B cell (primary cell): ENCODE data around the gene GFPT1. TPM values are rescaled to one million over a fixed set of nuclear protein-coding genes. Genes with fewer than 3 reads are reported as not detected.
A peak's percentile ranks its signal among the peaks of the same experiment; 100 is the strongest.

Experiments
- ATAC-seq: fragments of 200-7000 bp; cut with Tn5 transposase; one replicate; pipeline ENCODE4 v1.10.0; 2021; ENCODE audit warnings: low read depth, mild to moderate bottlenecking, moderate number of reproducible peaks, moderate library complexity
- CTCF ChIA-PET: fragments of 350-600 bp; sonication (Branson Sonifier 250); formaldehyde crosslinking; loops from one replicate; lab custom pipeline; 2021; ENCODE audit warnings: antibody characterized with exemption, inconsistent platforms; lab: Charles Lee
- POLR2A ChIA-PET: fragments of 350-600 bp; sonication (Branson Sonifier 250); formaldehyde crosslinking; loops from one replicate; lab custom pipeline; 2021; ENCODE audit warnings: antibody characterized with exemption; lab: Charles Lee
- DNase-seq: peaks from one replicate; pipeline ENCODE4 v3.0.0; 2013
- H2AFZ ChIP-seq: 2 replicates; pipeline ENCODE4 v1.6.1; 2012; ENCODE audit warnings: mild to moderate bottlenecking, low read depth, low read length; ENCODE audit not compliant: insufficient read depth, poor library complexity, severe bottlenecking
- H3K27ac ChIP-seq, 2 donors: 1 replicate in 1 of 2; 2 replicates in 1 of 2; pipeline ENCODE4 v1.5.1; 2012 to 2013; ENCODE audit warnings: low read length in 2 of 2, mild to moderate bottlenecking in 2 of 2, moderate library complexity in 1 of 2
- H3K27me3 ChIP-seq, 4 experiments: fragments of 200-600 bp in 1 of 4; sonication (generic) in 1 of 4; replicated peaks in 1 of 4; 1 replicate in 2 of 4; 2 replicates in 2 of 4; pipeline versions ENCODE4 v1.6.1 to v1.7.0; 2013 to 2016; ENCODE audit warnings: low read length in 3 of 4, mild to moderate bottlenecking in 2 of 4, mixed read lengths in 1 of 4, moderate library complexity in 1 of 4; ENCODE audit not compliant: insufficient read depth in 4 of 4, control insufficient read depth in 3 of 4; ENCODE audit errors: control extremely low read depth in 1 of 4
- H3K36me3 ChIP-seq, 2 experiments: replicated peaks in 1 of 2; 1 replicate in 1 of 2; 2 replicates in 1 of 2; pipeline versions ENCODE4 v1.6.1 to v1.7.1; 2013; ENCODE audit warnings: low read length in 1 of 2; ENCODE audit not compliant: insufficient read depth in 2 of 2, control insufficient read depth in 1 of 2; ENCODE audit errors: control extremely low read depth in 1 of 2, extremely low read depth in 1 of 2
- H3K4me1 ChIP-seq, 2 donors: fragments of 200-600 bp in 1 of 2; sonication (generic) in 1 of 2; 1 replicate in 1 of 2; 2 replicates in 1 of 2; pipeline versions ENCODE4 v1.5.1 to v1.6.1; 2013 to 2017; ENCODE audit warnings: low read length in 2 of 2; ENCODE audit not compliant: control insufficient read depth in 2 of 2, insufficient read depth in 2 of 2
- H3K4me2 ChIP-seq: replicated peaks from 2 replicates; pipeline ENCODE3; 2012; ENCODE audit warnings: mild to moderate bottlenecking, low read depth, low read length; ENCODE audit not compliant: poor library complexity, severe bottlenecking
- H3K4me3 ChIP-seq, 5 experiments: fragments of 200-600 bp in 1 of 5; sonication (generic) in 1 of 5; 1 replicate in 3 of 5; 2 replicates in 2 of 5; pipeline versions ENCODE4 v1.5.1 to v1.7.0; 2011 to 2016; ENCODE audit warnings: low read length in 4 of 5, mild to moderate bottlenecking in 4 of 5, low read depth in 2 of 5, control low read depth in 1 of 5, moderate library complexity in 1 of 5; ENCODE audit not compliant: insufficient read depth in 1 of 5; ENCODE audit errors: control extremely low read depth in 1 of 5, extremely low read depth in 1 of 5
- H3K79me2 ChIP-seq: fragments of 200-600 bp; sonication (generic); one replicate; pipeline ENCODE4 v1.6.0; 2016; ENCODE audit warnings: low read length; ENCODE audit not compliant: control insufficient read depth, insufficient read depth
- H3K9ac ChIP-seq: fragments of 200-600 bp; sonication (generic); 2 replicates; pipeline ENCODE4 v1.6.1; 2017; ENCODE audit warnings: mild to moderate bottlenecking, low read length, moderate library complexity
- H3K9me3 ChIP-seq, 3 donors: one replicate each; pipeline versions ENCODE4 v1.6.1 to v1.7.1; 2013; ENCODE audit warnings: low read length in 2 of 3; ENCODE audit not compliant: control insufficient read depth in 2 of 3, insufficient read depth in 1 of 3; ENCODE audit errors: control extremely low read depth in 1 of 3
- H4K20me1 ChIP-seq: 2 replicates; pipeline ENCODE4 v1.6.0; 2012; ENCODE audit warnings: mild to moderate bottlenecking, low read length; ENCODE audit not compliant: insufficient read depth, control insufficient read depth, poor library complexity, severe bottlenecking
- H3K27ac Mint-ChIP-seq: one replicate; pipeline ENCODE4 v1.8.0; 2021; ENCODE audit warnings: mixed read lengths
- H3K27me3 Mint-ChIP-seq: one replicate; pipeline ENCODE4 v1.8.0; 2021; ENCODE audit warnings: mixed read lengths
- H3K4me1 Mint-ChIP-seq: one replicate; pipeline ENCODE4 v1.8.0; 2021; ENCODE audit warnings: mixed read lengths
- H3K4me3 Mint-ChIP-seq: one replicate; pipeline ENCODE4 v1.8.0; 2021; ENCODE audit warnings: mixed read lengths
- H3K9me3 Mint-ChIP-seq: one replicate; pipeline ENCODE4 v1.8.0; 2022; ENCODE audit warnings: mixed read lengths; ENCODE audit not compliant: insufficient read depth
- EZH2 ChIP-seq: IDR thresholded peaks from 2 replicates; pipeline ENCODE4 v1.6.1; 2012; ENCODE audit warnings: borderline replicate concordance, low read depth, mild to moderate bottlenecking, moderate library complexity, low read length; ENCODE audit not compliant: insufficient read depth, poor library complexity, severe bottlenecking
- WGBS: methylation state at CpG from one replicate; pipeline ENCODE4 v1.1.5; 2013; ENCODE audit warnings: missing lambda C conversion rate; ENCODE audit not compliant: insufficient coverage; 5-methylcytosine and 5-hydroxymethylcytosine counted together
- intact Hi-C: fragments of 100-400 bp; cut with micrococcal nuclease; formaldehyde crosslinking; loops from one replicate; pipeline ENCODE4 v1.10.0; 2022
- polyA plus RNA-seq: library from polyadenylated mRNA; depleted of rRNA; stranded (reverse); fragments of >200 nt; gene quantifications from 2 replicates; pipeline ENCODE4 v1.2.3, GENCODE V29; 2012
- total RNA-seq, 2 donors: library from RNA; stranded (reverse); fragments of 120-200 nt in 1 of 2; gene quantifications; 1 replicate in 1 of 2; 2 replicates in 1 of 2; pipeline versions ENCODE4 v1.2.3 to v1.2.4, GENCODE V29; 2013 to 2022
- TF ChIP-seq, protein P1 (sequence below): fragments of 200-600 bp; IDR thresholded peaks from one replicate; pipeline ENCODE4 v1.8.0; 2022; ENCODE audit warnings: antibody characterized with exemption, mild to moderate bottlenecking

GFPT1 gene
- total and polyA plus RNA-seq, 2 donors (not counting 1 experiment from before 2014, with no cell fraction given) = 2.8 to 18.1 TPM

DNA sequence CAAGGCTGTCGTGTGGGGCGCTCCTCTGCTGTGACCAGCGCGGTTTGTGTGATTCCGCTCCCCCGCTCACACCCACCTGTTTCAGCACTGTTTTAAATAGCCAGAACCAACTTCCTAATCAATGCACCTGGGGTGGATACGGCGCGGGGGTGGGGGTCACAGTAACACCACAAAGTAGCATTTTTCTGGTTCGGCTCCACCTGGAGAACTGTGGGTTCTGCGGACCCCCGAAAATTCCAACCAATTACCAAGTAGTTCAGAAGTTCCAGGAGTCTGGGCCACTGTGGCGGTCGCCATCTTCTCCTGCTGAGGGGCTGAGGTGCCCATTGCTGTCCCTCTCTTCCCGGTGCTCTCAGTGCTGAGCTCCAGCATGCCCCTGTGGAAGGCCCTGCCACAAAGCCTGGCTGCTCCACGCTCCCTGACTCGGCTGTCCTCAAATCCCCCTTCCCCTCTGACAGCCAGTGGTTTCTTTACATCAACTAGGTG is 79.4 kb downstream of the GFPT1 start:
- Mint-ChIP-seq H3K27me3 (peaks cover 22% of the 10 kb centered on the region), H3K4me1 (peaks cover 39% of the 10 kb centered on the region), H3K4me3 (peak overlapping the region; percentile 87), H3K27ac (peak overlapping the region; percentile 32), H3K9me3 (peaks cover 2% of the 10 kb centered on the region)
- POLR2A ChIA-PET = no interaction called here
- CTCF ChIA-PET = interaction anchor here (1.0 to 3.8 kb wide), 4 partner anchors 17 to 843 kb away, joined by 3 to 22 read pairs (median 4); partner anchors contain the start of gene ANTXR1
- 42% methylated on average over 17 of the region's 17 CpGs for whole genome bisulfite sequencing
- Histone ChIP-seq H3K79me2 (no peaks in the 10 kb centered on the region), H3K27me3 (peaks cover 0 to 29% (median 15%) of the 10 kb centered on the region in 4 experiments), H3K9me3 (peaks cover 0 to 7% (median 3%) of the 10 kb centered on the region in 3 donors), H4K20me1 (no peaks in the 10 kb centered on the region), H3K9ac (peak overlapping the region; percentile 77), H3K4me2 (peak overlapping the region; percentile 98), H3K4me3 (peak overlapping the region in 4 of 5 experiments; percentile 48 to 69 (median 63)), H3K4me1 (peaks cover 19 to 39% of the 10 kb centered on the region in 2 donors), H3K27ac (no peak overlapping the region), H3K36me3 (no peaks in the 10 kb centered on the region), H2AFZ (peak overlapping the region; percentile 84)
- ATAC-seq (no peak), DNase-seq (no peak)
- TF ChIP-seq, protein P1, sequence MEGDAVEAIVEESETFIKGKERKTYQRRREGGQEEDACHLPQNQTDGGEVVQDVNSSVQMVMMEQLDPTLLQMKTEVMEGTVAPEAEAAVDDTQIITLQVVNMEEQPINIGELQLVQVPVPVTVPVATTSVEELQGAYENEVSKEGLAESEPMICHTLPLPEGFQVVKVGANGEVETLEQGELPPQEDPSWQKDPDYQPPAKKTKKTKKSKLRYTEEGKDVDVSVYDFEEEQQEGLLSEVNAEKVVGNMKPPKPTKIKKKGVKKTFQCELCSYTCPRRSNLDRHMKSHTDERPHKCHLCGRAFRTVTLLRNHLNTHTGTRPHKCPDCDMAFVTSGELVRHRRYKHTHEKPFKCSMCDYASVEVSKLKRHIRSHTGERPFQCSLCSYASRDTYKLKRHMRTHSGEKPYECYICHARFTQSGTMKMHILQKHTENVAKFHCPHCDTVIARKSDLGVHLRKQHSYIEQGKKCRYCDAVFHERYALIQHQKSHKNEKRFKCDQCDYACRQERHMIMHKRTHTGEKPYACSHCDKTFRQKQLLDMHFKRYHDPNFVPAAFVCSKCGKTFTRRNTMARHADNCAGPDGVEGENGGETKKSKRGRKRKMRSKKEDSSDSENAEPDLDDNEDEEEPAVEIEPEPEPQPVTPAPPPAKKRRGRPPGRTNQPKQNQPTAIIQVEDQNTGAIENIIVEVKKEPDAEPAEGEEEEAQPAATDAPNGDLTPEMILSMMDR = no peak
- no peak for TF ChIP-seq EZH2
- intact Hi-C loops = loop anchor here (1.0 kb wide), 1 partner anchor 294 kb away; the partner anchor contains the start of gene ANTXR1
